IPS DF 4.7 (cell line): ENCODE measurements around the gene ARHGAP26.
"Not testable (repeated sequence)": the region's sequence is repeated elsewhere in the genome, so short reads cannot be mapped to it uniquely, and the experiment has no call there.

Experiments
- DNase-seq: peaks from one replicate; pipeline ENCODE4 v3.0.0-alpha.2; 2013; ENCODE audit warnings: low spot score; ENCODE audit errors: extremely low read depth

ARHGAP26 gene

GRCh38 chr5:143080407-143080806, 310.2 kb downstream of the ARHGAP26 start:
- DNase-seq = no peak

- DNase-seq = no peak
These were observed 310.8 kb downstream of the ARHGAP26 start for GRCh38 chr5:143080982-143081381.

GRCh38 chr5:143083006-143083405, 312.8 kb downstream of the ARHGAP26 start:
- DNase-seq = no peak

- DNase-seq = no peak
These were observed 314.2 kb downstream of the ARHGAP26 start for GRCh38 chr5:143084407-143084806.

GRCh38 chr5:143085319-143085917, 315.2 kb downstream of the ARHGAP26 start:
- no peak for DNase-seq

GRCh38 chr5:143086546-143086907, 316.4 kb downstream of the ARHGAP26 start:
- DNase-seq = no peak

- DNase-seq = no peak
These were observed 316.9 kb downstream of the ARHGAP26 start for GRCh38 chr5:143086908-143087637.

- DNase-seq = not testable (repeated sequence)
These were observed 318.5 kb downstream of the ARHGAP26 start for GRCh38 chr5:143088702-143089101.

- DNase-seq = not testable (repeated sequence)
These were observed 319.9 kb downstream of the ARHGAP26 start for GRCh38 chr5:143090044-143090443.

GRCh38 chr5:143092711-143093451, 322.7 kb downstream of the ARHGAP26 start:
- not testable (repeated sequence) for DNase-seq

GRCh38 chr5:143093452-143094086, 323.4 kb downstream of the ARHGAP26 start:
- DNase-seq = no peak

GRCh38 chr5:143094087-143094521, 323.9 kb downstream of the ARHGAP26 start:
- DNase-seq = no peak

- DNase-seq = not testable (repeated sequence)
These were observed 324.4 kb downstream of the ARHGAP26 start for GRCh38 chr5:143094608-143095007.

- DNase-seq = no peak
These were observed 330.9 kb downstream of the ARHGAP26 start for GRCh38 chr5:143101121-143101520.

- no peak for DNase-seq
These were observed 331.7 kb downstream of the ARHGAP26 start for GRCh38 chr5:143101725-143102386.

- DNase-seq = no peak
These were observed 332.2 kb downstream of the ARHGAP26 start for GRCh38 chr5:143102411-143102810.

- DNase-seq = no peak
These were observed 335.2 kb downstream of the ARHGAP26 start for GRCh38 chr5:143105216-143105905.

- DNase-seq = no peak
These were observed 336.0 kb downstream of the ARHGAP26 start for GRCh38 chr5:143106174-143106573.

GRCh38 chr5:143108498-143109128, 338.4 kb downstream of the ARHGAP26 start:
- no peak for DNase-seq

GRCh38 chr5:143110591-143110990, 340.4 kb downstream of the ARHGAP26 start:
- no peak for DNase-seq
